Measurements from ENCODE around the gene BMPR1A.

DNA sequence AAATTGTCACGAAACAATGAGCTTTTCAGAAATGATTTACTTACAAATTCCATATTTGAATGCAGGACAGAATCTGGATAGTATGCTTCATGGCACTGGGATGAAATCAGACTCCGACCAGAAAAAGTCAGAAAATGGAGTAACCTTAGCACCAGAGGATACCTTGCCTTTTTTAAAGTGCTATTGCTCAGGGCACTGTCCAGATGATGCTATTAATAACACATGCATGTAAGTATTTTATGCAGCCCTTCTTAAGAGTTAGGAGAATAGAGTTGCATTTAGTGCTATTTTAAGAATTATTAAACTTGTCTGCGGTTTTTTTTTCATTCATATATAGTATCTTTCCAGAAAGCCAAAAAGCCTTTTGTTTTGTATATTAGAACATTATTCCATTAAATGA, 133.6 kb downstream of the BMPR1A start:
- TF ChIP-seq BACH2 (CRISPR knock-in tag; IDR thresholded peaks at IDR 0.05; ENCODE audit: borderline replicate concordance) (no peak), ZFP3 (CRISPR knock-in tag; IDR thresholded peaks at IDR 0.05) (no peak), TOX (CRISPR knock-in tag; IDR thresholded peaks at IDR 0.05; ENCODE audit: borderline replicate concordance) (no peak), RARB (CRISPR knock-in tag; IDR thresholded peaks at IDR 0.05) (no peak), SNAI2 (CRISPR knock-in tag; IDR thresholded peaks at IDR 0.05) (no peak)
- TF ChIP-seq, protein P1, sequence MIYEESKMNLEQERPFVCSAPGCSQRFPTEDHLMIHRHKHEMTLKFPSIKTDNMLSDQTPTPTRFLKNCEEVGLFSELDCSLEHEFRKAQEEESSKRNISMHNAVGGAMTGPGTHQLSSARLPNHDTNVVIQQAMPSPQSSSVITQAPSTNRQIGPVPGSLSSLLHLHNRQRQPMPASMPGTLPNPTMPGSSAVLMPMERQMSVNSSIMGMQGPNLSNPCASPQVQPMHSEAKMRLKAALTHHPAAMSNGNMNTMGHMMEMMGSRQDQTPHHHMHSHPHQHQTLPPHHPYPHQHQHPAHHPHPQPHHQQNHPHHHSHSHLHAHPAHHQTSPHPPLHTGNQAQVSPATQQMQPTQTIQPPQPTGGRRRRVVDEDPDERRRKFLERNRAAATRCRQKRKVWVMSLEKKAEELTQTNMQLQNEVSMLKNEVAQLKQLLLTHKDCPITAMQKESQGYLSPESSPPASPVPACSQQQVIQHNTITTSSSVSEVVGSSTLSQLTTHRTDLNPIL (CRISPR knock-in tag; IDR thresholded peaks at IDR 0.05; ENCODE audit: low read depth) = no peak

Measured in SK-N-SH treated with all-trans-retinoic acid at 6 μM for 48 hours (cell line).